C4-2B (cell line): Measurements from ENCODE around the gene TMEM50A.
"Not testable (repeated sequence)": the region's sequence is repeated elsewhere in the genome, so short reads cannot be mapped to it uniquely, and the experiment has no call there.

Experiments used
- ZFX ChIP-seq: fragments of 450-650 bp; IDR thresholded peaks from 2 replicates; pipeline ENCODE4 v1.6.1; 2017
- TF ChIP-seq, protein P1 (sequence below): fragments of 450-650 bp; conservative IDR thresholded peaks from 2 replicates; pipeline ENCODE4 v1.5.1; 2017; ENCODE audit warnings: mild to moderate bottlenecking

DNA sequence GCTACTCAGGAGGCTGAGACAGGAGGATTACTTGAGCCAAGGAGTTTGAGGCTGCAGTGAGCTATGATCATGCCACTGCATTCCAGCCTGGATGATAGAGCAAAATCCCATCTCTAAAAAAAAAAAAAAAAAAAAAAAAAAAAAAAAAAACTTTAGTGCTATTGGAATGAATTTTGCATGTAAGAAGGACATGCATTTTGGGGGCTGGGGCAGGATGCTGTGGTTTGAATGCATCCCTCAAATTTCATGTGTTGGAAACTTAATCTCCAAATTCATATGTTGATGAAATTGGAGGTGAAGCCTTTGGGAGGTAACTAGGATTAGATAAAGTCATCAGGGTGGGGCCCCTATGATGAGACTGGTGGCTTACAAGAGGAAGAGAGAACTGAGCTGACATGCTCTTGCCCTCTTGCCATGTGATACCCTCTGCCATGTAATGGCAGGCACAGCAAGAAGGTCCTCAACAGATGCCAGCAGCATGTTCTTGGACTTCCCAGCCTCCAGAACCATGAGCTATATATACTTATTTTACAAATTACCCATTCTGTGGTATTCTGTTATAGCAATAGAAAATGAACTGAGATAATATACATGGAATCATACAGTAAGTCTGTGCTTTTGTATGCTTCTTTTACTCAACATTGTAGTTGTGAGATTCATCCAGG, 25.2 kb upstream of the TMEM50A start:
- TF ChIP-seq, protein P1, sequence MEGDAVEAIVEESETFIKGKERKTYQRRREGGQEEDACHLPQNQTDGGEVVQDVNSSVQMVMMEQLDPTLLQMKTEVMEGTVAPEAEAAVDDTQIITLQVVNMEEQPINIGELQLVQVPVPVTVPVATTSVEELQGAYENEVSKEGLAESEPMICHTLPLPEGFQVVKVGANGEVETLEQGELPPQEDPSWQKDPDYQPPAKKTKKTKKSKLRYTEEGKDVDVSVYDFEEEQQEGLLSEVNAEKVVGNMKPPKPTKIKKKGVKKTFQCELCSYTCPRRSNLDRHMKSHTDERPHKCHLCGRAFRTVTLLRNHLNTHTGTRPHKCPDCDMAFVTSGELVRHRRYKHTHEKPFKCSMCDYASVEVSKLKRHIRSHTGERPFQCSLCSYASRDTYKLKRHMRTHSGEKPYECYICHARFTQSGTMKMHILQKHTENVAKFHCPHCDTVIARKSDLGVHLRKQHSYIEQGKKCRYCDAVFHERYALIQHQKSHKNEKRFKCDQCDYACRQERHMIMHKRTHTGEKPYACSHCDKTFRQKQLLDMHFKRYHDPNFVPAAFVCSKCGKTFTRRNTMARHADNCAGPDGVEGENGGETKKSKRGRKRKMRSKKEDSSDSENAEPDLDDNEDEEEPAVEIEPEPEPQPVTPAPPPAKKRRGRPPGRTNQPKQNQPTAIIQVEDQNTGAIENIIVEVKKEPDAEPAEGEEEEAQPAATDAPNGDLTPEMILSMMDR: not testable (repeated sequence)
- not testable (repeated sequence) for TF ChIP-seq ZFX
